ENCODE measurements around the gene FER.

The FER gene

DNA sequence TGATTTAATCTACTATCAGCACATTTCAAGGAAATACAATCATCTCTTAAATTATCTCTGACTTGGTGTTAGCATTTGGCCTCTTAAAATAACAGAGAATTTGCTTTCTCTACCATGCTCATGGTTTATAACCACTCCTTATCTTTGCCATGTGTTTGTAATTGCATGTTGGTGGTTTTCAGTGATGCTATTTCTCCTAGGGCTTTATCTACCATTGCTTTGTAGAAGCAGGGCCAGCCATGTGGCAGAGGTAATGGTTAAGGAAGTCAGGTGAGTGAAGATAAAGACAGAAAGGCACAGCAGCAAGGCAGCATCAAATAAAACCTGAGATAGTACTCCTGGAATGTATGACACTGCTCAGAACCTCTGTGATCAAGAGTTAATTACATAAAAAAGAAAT is 206.2 kb downstream of the FER start:
- DNase-seq (ENCODE audit: low spot score): no peak
- in situ Hi-C loops (cut with MboI; ENCODE audit: low sequenced_read_pairs, unreplicated experiment): no loop called here

DNA sequence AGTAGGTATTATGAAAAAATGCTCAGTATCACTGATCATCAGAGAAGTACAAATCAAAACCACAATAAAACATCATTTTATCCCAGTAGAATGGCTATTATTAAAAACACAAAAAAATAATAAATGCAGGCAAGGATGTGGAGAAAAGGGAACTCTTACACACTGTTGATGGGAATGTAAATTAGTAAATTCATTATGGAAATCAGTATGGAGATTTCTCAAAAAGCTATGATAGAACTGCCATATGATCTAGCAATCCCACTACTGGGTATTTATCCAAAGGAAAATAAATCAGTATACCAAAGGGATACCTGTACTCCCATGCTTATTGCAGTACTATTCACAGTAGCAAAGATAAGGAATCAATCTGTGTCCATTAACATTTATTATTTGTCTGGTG is 209.6 kb downstream of the FER start:
- in situ Hi-C loops (cut with MboI; ENCODE audit: low sequenced_read_pairs, unreplicated experiment): no loop called here
- DNase-seq (ENCODE audit: low spot score): no peak
- no peak for TF ChIP-seq CTCF (IDR thresholded peaks at IDR 0.05; ENCODE audit: borderline replicate concordance, control extremely low read depth, extremely low read depth, insufficient read depth, missing control alignments)

More for the DNA sequence above, 206.2 kb downstream of the FER start:
- no peak for TF ChIP-seq CTCF (IDR thresholded peaks at IDR 0.05; ENCODE audit: borderline replicate concordance, control extremely low read depth, extremely low read depth, insufficient read depth, missing control alignments)

GRCh38 chr5:108966910-108967309 is 219.2 kb downstream of the FER start:
- in situ Hi-C loops (cut with MboI; ENCODE audit: low sequenced_read_pairs, unreplicated experiment): no loop called here
- no peak for DNase-seq (ENCODE audit: low spot score)
- TF ChIP-seq CTCF (IDR thresholded peaks at IDR 0.05; ENCODE audit: borderline replicate concordance, control extremely low read depth, extremely low read depth, insufficient read depth, missing control alignments): no peak

GRCh38 chr5:108974594-108974993 is 226.9 kb downstream of the FER start:
- DNase-seq (ENCODE audit: low spot score): no peak
- TF ChIP-seq CTCF (IDR thresholded peaks at IDR 0.05; ENCODE audit: borderline replicate concordance, control extremely low read depth, extremely low read depth, insufficient read depth, missing control alignments): no peak
- in situ Hi-C loops (cut with MboI; ENCODE audit: low sequenced_read_pairs, unreplicated experiment): no loop called here

DNA sequence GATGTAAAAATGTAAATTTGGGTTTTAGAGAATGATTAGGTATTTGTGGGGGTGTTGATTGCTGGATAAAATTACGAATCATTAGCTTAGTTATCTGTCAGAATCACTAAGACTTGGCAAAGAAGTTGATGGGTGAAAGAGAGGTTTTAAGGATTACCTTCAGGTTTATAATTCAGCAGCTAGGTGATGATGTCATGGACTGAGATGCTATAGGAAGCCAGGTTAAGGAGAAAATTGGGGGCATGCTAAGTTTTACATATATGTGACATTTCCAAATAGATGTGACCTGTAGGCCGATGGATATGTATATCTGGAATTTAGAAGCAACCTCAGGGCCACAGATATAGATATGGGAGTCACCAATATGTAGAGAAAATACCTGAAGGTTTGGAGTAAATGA is 228.0 kb downstream of the FER start:
- in situ Hi-C loops (cut with MboI; ENCODE audit: low sequenced_read_pairs, unreplicated experiment): no loop called here
- no peak for DNase-seq (ENCODE audit: low spot score)
- TF ChIP-seq CTCF (IDR thresholded peaks at IDR 0.05; ENCODE audit: borderline replicate concordance, control extremely low read depth, extremely low read depth, insufficient read depth, missing control alignments): no peak

DNA sequence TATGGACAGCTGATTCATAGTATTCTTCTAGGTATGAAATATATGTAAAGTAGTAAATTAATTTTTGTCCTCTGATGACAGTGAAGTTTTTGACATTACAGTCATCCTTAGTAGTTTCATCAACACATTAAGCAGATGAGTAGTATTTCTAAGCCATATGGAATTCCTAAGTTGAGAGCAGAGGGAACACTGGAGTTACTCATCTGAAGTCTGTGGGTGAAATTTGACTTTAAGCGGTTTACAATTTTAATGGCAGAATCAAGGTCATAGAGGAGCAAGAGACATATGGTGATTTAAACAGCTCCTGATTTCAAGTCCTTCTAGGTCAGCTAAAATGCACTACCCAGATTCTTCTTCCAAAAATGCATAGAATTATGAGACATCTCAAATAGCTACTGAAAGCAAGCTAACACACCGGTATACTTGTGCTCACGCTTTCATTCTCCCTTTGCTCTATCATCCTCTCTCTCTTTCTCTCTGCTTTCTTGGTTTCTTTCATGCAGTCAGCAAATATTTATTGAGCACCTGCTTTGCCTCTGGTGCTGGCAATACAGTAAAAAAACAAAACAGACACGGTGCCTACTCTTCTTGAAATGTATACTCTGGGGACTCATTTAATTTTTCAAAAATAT is 235.9 kb downstream of the FER start:
- in situ Hi-C loops (cut with MboI; ENCODE audit: low sequenced_read_pairs, unreplicated experiment): no loop called here
- DNase-seq (ENCODE audit: low spot score): no peak
- no peak for TF ChIP-seq CTCF (IDR thresholded peaks at IDR 0.05; ENCODE audit: borderline replicate concordance, control extremely low read depth, extremely low read depth, insufficient read depth, missing control alignments)
